HG03575 (cell line): ENCODE results near the gene BCAN.

Source experiments
- ATAC-seq: cut with Tn5 transposase; IDR thresholded peaks from one replicate; pipeline ENCODE4 v1.9.1; 2021; ENCODE audit not compliant: unreplicated experiment, insufficient number of reproducible peaks, low FRiP score; ENCODE audit errors: extremely low read depth

Gene BCAN

DNA sequence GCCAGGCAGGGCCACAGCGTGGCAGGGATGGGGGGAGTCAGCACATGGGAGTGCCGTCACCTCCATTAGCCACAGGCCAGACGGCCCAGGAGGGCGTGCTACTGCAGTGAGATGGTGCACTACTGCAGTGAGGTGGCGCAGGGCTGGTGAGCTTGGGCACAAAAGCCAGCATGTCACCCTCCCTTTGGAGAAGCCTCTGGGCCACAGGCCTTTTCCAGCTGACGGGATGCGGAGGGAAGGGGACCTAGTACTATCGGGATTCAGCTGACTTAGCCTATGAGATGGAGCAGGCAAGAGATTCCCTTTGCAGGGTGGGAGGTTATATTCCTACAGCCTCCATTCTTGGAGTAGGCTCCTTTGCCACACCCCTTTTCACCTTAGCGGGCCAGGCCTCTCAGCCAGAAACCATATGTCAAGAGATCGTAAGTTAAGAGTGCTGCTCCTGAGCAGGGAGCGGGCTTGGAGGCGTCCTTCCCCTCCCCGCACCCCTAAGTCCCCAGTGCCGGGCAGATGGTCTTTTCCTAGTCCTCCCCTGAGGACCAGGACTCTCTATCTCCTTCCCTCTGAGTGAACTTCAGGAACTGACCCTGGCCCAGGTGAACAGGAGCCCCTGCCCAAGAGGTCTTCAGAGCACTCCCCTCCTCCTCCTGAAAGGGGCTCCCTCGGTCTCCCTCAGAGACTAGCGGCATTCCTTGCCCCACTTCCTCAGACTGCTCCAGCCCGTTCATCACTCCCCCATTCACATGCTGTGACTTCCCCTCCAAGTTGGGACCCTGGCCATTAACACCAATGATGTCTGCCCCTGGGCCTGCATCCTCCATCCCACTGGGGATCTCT lies 27.1 kb downstream of the BCAN start:
- ATAC-seq: no peak

DNA sequence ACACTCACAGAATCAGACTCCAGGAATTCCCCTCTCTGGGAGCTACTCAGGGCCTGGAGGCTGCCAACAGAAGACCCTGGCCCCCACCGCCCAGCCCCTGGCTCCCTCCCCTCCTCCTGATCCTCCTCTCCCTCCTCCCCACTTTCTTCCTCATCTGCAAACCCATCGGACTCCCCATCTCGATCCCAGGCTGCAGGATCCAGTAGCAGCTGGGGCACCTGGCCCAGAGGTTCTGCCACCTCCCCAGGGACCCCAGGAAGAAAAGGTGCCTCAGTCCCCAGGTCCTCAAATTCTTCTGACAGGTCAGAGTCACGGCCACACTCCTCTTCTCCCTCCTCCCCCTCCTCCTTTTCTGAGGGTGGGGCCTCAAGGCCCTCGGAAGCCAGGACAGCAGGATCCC lies 27.9 kb downstream of the BCAN start:
- no peak for ATAC-seq

DNA sequence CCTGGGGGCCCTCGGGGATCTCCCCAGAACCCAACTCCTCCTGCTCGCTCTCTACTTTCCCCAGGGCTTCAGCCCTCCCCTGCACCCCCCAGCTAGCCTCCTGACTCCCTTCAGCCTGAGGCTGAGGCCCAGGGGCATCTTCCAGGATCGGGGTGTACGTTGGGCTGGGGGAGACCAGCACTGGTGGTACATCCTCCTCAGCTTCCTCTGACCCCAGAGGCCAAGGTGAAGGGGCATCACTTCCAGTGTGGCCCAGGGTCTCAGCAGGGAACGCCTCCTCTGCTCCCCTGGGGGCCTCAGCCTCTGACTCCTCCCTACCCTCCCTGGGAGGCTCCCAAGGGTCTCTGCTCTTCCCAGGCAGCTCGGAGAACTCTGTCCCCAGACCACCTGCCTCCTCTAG lies 28.4 kb downstream of the BCAN start:
- ATAC-seq: no peak

DNA sequence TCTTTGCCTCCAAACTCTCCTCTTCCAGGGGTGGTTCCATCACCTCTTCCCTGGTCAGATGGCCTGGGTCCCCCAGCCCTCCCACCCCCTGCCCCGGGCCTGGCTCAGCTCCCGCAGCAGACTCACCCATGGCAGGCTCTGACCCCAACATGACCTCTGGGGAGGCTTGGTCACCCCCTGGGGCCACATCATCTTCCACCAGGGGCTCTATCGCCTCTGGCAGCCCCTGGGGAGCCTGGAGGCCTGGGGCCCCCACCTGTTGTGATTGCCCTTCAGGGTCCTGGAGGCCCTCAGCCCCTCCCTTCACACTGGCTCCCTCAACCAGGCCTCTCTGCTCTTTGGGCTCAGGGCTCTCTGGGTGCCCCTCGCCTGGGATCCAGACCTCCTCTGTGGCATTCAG lies 28.9 kb downstream of the BCAN start:
- no peak for ATAC-seq

DNA sequence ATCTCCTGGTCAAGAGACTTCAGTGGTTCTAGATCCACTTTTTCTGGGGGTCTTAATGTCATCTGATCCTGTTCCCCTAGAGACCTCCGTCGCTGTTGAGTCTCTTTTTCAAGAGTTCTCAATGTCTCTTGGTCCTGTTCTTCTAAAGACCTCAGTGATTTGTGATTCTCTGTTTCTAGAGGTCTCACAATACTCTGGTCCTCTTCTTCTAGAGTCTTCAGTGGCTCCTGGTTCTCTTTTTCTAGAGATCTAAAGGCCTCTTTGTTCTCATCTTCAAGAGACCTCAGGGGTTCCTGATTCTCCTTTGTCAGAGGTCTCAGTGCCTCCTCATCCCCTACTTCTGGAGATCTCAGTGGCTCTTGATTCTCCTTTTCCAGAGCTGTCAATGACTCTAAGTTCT lies 29.9 kb downstream of the BCAN start:
- ATAC-seq: no peak

DNA sequence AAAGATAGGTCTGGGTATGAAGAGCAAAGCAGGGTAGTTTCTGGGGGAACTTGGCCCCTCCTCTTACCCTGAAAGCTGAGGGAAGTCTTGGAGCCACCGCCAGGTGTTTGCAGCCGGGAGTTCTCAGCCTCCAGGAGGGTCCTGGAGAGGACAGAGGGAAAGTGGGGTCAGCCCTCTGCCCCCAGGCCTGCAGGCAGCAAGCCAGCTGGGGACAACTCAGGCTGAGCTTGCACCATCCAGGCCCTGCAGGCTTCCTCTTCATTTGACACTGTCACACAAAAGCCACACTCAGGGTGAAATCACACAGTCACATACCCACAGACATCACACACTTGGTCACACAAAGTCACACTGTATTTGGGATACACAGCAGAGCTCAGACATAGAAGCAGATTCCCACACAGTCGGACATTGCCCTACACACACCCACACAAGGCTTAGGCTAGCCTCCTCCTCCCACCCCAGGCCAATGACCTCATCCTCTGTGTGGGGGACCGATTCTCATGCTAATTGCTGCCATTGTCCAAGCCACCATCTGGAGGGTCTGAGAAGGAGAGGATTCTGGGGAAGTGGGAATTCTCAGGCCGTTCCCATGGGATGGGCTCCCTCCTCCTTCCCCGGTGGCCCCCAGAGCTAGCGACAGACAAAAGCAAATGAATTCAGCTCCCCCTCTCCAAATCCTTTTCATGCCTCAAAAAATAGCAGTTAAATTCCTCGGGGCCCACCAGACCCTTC lies 31.6 kb downstream of the BCAN start:
- ATAC-seq: no peak

DNA sequence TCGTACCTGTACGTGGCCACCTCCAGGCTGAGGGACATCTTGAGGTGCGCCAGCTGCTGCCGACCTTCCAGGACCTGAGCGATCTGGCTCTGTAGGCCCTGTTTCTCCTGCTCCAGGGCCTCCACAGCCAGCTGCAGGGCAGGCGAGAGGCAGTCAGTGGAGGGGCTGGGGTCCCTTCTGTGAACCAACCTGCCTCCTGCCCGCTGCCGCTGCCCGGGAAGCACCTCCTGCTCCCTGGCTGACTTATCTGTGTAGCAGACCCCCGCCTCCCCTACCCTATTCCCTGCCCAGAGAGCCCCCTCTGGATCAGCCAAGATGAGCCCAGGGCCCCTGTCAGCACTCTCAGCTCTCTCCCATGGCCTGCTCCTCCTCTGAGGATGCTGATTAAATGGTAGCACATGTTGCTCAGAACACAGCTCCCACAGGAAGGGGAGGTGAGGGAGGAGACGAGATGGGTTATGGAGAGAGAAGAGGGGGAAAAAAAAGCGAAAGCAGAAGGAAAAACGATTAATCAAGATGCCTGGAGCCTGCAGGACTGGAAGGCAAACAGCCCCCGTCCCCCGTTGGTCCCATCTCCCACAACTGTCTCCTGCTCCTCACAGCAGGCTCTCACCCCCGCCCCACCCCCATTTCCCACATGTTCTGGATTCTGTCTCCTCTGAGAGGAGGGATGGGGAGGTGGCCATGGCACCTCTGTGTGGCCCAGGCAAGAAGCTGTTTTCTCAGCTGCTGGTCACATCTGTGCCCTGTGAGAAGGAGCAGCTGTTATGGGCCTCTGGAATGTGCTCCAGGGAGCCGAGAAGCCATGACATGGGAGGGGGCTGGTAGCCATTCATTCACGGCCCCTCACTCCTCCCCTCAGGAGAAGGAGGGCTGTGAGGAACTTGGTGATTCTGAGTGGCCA lies 33.5 kb downstream of the BCAN start:
- no peak for ATAC-seq

DNA sequence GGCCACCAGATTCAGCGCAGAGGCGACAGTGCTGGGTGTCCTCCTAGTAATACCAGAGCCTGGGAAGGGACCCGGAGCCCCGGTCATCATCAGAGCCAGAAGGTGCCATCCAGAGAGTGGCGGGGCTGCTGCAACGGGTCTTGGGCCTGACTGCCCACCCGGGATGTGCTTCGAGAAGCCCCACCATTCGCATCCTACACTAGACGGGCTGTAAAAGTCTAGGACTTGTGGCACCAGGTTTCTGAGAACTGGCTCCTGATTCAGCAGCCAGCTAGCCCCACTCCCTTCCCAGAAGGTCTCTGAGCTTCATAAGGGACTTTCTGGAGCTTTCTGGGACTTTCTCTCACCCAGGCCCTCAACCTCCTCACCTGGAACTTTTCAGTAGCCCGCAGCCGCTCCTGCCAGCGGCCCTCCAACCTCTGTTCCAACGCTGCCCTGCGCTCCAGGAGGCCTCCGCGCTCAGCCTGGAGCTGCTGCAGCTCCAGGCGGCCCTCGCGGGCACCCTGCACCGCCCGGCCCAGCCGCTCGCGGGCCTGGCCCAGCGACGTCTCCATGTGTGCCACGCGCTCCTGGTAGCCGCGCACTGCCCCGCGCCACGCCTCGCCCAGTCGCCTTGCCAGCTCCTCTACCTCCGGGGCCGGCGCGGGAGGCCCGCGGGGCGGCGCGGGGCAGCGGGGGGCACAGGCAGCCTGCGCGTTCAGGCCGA lies 34.4 kb downstream of the BCAN start:
- no peak for ATAC-seq

DNA sequence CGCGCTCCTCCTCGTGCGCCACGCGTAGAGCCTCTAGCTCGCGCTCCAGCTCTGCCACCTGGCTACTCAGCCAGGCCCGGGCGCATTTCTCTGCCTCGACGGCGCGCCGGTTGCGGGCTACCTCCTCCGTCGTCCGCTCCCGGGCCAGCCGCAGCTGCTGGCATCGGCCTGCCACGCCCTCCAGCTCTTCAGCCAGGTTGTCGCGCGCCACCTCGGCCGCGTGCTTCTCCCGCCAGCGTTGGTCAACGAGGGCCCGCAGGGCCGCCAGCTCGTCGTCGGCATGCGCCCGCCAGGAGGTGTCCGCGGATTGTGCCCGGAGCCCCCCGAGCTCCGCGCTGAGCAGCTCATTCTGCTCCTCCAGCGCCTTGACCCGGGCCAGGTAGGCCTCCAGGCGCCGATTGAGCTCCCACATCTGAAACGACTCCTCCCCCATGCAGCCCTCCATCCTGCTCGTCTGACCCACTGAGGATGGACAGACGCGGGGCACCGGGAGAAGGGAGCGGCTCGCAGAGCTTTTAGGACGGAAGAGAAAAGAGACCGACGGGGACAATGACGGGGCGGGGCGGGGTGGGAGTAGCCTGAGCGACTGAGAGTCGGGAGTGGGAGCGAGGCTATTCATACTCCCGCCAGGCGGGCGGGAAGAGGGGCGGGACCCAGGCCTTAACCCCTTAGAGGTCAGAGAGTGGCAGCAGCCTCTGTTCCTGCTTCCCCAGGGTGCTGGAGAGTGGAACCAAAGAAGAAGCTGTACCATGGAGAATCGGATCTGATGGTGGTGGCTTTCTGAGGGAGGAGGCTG lies 35.1 kb downstream of the BCAN start, which contains the start of gene NES:
Gene NES, minus strand, starts transcription at position 588 of the 796 bp plus-strand sequence. Its CDS starts 143 bp downstream, at position 445.
- no peak for ATAC-seq

DNA sequence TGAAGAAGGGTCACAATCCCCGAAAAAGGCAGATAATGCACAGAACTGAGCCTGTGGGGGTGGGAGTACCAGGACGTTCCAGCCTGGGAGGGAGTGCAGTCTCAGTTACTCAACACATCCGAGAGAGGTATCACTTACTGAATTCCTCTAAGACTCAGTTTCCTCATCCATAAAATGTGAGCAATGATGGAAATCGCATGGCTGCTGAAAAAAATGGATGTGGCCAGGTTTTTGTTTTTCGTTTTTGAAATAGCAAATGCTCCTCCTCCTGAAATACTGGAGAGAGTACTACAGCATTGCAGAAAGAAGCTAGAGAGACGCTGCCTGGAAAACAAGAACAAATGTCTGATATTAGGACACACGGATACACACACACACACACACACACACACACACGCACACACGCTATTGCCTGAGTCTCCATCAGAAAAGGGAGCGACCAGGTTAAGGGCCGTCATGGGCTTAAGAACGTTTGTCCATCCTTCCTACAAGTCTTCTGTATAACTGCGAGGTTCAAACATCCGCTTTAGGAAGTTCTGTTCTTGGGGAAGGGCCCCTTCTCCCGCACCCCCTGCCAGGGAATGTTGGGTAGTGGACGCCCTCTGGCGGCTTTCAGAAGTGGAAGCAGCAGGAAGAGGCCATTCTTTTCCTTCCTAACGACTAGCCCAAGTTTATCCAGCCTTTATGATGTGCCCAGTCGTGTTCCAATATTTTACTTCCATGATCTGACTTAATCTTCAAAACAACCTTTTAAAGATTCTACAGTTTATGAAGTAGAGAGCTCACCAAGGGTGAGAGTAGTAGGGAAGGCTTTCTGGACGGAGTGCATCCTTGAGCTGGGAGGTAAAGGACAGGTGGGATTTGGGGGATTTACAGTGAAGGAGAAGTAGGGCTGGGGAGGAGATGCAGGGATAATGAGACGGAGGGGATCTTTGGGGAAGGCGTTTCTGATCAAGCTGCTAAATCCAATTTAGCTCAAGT lies 36.0 kb downstream of the BCAN start:
- no peak for ATAC-seq

DNA sequence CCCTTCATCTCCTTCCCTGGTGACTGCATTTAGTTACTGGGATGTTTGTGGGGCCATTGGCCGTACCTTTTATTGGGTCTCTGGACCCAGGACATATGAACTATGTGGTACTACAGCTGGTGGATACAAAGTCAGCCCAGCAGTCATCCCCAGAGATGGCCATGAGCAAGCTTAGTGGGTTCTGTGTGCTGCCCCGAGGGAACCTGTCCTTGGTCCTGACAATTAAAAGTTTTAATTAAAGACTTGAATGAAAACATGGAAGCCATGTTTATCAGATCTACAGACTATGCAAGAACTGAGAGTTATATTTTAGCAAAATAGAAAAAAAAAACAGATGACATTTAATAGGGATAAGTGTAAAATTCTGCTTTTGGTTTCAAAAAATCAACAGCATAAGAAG lies 38.1 kb downstream of the BCAN start:
- no peak for ATAC-seq

DNA sequence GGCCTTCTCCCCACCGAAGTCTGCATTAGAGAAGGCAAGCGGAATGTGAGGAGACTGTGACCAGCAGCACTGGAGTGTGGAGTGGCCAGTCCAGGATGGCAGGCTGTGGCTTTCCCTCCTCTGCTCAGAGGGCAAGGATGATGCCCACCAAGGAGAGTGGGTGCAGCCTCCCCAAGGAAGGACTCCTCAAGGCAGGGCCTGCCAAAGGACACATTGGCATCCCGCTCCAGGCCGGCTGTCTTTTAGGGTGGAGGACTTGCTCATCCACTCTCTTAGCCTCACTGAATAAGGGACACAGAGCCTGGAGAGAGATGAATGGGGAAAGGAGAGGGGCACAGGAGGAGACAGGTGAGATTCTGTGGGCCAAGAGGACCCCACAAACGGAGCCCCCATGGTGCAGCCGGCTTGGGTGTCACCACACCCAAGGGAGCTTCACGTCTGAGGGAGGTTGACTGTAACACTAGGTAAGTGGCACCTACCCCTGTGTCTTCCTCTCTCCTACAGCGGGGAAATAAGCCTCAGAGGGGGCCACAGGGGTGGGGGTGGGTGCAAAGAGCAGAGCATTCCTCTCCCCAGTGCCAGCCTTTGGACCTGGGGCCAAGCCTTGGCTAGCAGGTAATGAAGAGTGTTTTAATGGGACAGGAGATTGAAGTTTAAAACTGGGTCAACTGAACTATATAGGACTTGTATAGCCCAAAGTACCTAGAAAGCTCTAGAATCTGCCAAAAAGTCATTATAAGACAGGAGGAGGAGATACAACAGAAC lies 39.5 kb downstream of the BCAN start:
- no peak for ATAC-seq

DNA sequence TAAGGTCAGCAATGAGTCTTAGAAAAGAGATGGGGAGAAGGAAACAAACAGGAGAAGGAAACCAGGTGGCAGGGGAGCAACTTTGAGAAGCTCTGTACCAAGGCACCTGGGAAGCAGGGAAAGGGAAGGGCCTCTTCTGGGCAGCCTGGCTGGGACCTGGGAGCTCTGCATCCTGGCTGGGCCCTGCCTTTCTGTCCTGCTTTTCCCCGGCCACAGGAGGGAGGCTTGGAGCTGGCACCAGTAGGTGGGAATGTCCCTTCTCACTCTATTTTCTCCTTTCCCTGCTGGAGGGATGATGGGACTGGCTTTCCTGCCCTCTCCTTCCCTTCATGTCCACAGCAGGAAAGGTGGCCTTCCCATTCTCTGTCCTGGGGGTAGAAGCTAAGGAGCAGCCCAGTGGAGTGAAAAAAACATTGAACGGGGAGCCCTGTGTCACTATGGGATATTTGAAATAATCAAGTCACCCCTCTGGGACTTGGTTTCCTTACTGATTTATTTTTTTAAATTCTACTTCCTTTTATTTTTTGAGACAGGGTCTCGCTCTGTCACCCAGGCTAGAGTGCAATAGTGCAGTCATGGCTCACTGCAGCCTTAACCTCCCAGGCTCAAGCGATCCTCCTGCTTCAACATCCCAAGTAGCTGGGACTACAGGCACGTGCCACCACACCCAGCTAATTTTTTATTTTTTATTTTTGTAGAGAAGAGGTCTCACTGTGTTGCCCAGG lies 40.4 kb downstream of the BCAN start:
- ATAC-seq: no peak

DNA sequence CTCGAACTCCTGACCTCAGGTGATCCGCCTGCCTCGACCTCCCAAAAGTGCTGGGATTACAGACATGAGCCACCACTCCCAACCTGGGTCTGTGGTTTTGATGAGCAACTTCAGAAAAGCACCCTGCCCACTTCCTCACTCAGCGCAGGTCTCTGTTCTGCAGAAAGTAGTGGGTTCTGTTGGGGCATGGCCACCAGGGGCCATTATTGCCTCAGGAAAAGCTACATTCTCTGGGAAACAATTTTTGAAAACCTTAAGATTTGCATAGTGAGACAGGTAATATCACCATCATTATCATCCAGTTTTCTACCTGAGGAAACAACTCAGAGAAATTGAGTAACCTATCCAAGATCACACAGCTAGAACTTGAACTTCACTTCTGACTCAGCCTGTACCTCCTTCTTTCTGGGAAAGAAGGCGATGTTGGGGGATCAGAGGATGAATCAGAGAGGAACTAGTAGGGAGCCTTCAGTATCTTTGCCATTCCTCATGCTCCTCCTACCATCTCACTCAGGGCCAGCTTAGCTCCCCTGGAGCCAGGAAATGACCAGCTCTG lies 42.4 kb downstream of the BCAN start:
- ATAC-seq: no peak
